GM19452 (cell line): ENCODE measurements around the gene FXYD7.
"Not testable (repeated sequence)": the region's sequence is repeated elsewhere in the genome, so short reads cannot be mapped to it uniquely, and the experiment has no call there.

Experiments used
- ATAC-seq: cut with Tn5 transposase; IDR thresholded peaks from one replicate; pipeline ENCODE4 v1.9.1; 2021; ENCODE audit not compliant: unreplicated experiment

The FXYD7 gene, protein sequence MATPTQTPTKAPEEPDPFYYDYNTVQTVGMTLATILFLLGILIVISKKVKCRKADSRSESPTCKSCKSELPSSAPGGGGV

DNA sequence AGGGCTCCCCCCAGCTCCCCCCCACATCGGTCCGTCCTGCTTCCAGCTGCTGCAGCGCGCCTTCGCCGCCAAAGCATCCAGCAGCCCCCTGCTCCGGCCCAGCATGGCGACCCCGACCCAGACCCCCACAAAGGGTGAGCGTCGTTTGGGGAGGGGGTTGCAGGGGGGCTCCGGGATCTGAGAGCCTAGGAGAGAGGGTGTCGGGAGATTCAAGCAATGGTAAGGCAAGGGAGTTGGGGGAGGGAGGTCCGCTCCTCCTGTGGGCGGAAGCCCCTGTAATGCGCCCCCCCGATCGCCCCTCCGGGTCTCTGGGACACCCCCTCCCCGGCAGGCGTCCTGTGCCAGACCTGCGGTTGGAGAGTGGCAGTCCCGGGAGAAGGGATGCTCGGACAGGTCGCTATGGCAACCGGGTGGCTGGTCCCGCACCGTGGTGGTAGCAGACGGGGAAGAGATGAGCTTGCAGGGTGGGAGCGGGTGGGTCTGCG is at the start of gene FXYD7:
Gene FXYD7 (plus strand): TSS at position 25 of the 485 bp plus-strand sequence. CDS start 79 bp downstream, at position 104.
- no peak for ATAC-seq

DNA sequence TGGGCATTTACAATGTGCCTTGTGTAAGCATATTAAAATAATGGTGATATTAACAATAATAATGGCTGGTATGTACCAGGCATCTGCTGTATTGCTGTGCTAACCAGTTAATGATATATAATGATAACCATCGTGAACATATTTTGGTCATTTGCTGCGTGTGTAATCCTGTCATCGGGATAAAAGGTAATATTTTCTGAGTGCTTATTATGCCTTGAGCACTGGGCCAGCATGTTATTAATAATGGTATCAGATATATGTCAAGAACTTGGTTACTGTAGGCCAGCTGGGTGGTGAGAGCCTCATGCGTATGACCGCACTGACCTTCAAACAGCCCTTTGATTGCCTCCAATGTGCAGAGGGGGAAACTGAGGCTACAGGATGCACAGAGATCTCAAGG is 49.6 kb upstream of the FXYD7 start:
- no peak for ATAC-seq

DNA sequence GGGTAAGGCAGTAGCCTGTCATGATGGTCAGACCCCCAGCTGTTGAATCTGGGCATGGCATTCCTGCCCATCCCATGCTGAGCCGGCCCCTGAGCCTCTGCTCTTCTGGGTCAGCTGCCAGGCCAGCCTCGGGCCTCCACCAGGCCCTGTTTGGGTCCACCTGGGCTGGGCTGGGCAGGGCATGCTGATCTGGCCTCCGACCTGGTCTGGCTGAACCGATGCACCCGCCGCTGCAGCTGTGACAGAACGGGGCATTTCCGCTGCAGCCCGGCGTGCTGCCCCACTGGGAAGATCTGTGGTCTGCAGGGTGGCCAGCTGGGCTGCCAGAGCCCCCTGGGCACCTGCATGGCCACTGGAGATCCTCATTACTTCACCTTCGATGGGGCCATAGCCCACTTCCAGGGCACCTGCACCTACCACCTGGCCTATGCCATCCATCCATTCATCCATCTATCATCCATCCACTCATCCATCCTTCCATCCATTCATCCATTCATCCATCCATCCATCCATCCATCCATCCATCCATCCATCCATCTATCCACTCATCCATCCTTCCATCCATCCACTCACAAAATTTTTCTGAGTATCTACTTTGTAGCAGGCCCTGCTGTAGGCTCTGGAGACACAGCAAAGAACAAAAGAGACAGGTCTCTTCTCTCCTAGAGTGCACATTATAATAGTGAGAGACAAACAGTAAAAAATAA is 49.0 kb upstream of the FXYD7 start:
- ATAC-seq: no peak

DNA sequence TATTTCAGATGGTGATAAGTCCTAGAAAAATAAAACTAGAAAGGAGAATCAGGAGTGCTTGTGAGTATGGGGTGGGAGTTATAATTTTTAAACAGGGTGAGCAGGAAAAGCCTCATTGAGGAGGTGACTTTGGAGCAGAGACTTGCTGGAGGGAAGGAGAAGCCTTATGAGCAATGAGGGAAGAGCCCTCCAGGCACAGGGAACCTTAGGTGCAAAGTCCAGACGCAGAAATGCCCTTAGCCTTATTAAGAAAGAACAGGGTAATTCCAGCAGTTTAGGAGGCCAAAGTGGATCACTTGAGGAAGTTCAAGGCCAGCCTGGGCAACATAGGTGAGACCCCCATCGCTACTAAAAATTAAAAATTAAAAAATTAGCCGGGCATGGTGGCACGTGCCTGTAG is 48.4 kb upstream of the FXYD7 start:
- ATAC-seq: no peak

DNA sequence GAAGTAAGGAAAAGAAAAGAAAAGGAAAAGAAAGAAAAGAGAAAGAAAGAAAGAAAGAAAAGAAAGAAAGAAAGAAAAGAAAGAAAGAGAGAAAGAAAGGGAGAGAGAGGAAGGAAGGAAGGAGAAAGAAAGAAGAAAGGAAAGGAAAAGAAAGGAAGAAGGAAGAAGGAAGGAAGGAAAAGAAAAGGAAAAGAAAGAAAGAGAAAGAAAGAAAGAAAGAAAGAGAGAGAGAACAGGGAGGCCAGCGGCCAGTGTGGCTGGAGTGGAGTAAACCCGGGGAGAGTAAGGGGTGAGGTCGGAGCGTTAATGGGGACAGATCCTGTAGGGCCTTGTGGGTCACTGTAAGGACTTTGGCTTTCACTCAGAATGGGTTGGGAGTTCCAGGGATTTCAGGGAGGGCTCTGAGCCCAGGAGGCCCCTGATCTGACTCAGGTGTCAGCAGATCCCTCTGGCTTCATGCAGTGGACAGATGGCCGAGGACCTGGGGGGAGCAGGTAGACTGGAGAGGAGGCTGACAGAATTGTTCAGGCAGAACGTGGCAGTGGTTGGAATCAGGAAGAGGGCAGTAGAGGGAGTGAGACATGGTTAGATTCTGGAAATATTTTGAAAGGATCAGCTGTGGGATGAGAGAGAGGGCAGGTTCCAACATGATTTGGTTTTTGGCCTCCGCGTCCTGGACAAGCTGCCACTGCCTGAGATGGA is 47.2 kb upstream of the FXYD7 start:
- ATAC-seq: no peak

DNA sequence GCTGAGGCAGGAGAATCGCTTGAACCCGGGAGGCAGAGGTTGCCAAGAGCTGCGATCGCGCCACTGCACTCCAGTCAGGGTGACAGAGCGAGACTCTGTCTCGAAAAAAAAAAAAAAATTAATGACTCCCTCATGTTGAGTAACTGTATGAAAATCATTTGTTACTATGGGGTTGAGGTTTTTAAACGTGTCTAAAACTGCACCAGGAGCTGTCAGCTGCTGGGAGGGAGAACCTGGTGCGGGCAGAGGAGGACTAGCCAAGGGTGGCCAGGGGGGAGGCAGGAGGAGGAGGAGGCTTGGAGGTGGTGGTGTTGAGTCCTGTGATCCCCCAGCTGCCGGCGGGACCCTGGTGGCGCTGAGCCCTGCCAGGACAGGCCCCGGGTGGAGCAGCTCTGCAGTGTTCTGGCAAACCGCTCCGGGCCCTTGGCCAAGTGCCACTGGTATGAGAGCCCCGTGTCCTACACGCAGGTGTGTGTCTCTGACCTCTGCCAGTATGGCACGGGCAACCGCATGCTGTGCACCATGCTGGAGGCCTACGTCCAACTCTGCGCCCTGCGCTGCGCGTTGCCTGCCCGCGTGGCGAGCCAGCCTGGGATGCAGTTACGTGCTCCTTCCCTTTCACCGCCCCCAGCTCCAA is 44.5 kb upstream of the FXYD7 start:
- ATAC-seq: no peak

DNA sequence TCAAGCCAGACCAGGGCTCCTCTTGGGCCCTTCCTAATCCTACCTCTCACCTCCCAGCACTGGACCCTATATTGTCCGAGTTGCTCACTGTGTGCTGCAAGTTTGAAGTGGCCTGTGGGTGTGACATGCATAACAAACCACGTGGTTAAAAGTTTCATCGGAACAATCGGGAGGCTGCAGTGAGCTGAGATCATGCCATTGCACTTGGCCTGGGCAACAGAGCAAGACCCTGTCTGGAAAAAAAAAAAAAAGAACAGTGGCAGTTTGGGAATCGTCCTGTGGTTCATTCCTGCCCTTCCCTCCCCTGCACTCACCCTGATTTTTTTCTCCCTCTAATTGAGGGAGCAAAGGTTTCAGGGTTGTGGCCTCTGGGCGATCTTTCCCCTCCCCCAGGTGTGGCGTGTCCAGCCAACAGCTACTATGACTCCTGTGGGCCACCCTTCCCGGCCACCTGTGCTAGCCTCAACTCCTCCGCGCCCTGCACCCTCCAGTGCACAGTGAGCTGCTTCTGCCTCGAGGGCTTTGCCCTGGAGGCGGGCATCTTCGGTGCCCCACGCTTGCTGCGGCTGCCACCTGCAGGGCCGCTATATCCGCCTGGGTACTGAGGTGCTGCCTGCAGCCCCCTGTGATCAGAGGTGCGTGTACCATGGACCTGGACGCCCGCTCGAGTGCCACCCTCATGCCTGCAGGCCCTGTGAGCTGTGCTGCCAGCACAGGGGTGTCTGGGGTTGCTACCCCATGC is 43.7 kb upstream of the FXYD7 start:
- ATAC-seq: no peak

DNA sequence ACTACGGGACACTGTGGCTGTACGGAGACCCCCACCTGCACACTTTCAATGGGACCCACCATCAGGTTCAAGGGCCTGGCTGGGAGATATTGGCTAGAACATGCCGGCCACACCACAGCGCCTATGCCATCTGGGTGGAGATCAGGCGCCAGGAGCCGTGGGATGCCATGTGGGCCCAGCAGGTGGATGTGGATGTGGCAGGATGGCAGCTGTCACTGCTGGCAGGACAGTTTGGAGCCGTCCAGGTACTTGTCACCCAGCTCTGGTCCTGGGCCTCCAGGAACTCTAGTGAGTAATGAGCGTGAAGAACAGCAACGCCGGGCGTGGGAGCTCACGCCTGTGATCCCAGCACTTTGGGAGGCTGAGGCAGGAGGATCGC is 43.2 kb upstream of the FXYD7 start:
- no peak for ATAC-seq

DNA sequence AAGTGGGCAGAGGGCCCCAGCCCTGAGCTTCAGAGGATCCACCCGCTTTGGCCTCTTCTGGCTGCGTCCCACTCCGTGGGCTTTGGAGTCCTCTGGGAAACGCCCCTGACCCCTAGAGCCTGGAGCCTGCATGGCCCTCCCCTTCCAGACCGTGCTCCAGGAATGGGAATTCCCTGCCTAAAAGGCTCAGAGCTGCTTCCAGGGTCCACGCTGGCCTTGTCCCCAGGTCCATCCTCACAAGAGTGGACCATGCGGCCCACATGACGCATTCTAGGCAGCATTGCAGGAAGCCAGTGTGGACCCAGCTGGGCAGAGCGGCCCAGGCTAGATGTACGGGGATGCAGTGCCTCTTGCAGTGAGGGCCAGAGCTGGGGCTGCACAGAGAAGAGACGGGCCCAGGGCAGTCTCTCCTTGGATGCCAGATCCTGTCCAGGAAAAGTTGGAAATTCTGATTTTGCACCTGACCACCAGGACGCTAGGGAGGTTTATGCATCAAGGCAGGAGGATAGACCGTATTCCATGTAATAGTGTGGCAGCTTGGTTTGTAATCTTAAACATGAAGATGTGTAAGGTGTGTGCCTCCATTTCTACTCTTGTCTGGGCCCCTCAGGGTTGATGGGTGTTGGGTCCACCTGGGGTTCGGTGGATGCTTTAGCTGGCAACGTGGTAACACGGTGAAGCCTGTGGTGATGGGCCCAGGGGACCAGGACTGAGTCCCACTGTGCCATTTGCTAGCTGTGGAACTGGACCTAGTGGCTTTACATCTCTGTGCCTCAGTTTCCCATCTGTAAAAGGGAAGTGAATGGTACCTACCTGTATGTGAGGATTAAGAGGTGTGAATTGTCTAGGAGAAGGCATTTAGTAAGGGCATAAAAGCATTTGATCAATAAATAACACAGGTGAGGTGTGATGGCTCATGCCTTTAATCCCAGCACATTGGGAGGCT is 42.2 kb upstream of the FXYD7 start:
- no peak for ATAC-seq

DNA sequence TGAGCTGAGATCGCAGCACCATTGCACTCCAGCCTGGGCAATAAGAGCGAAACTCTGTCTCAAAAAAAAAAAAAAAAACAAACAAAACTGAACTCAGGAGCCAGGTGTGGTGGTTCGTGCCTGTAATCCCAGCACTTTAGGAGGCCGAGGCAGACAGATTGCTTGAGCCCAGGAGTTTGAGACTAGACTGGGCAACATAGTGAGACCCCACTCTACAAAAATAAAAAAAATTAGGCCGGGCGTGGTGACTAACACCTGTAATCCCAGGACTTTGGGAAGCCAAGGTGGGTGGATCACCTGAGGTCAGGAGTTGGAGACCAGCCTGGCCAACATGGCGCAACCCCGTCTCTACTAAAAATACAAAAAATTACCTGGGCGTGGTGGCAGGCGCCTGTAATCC is 41.1 kb upstream of the FXYD7 start:
- not testable (repeated sequence) for ATAC-seq

DNA sequence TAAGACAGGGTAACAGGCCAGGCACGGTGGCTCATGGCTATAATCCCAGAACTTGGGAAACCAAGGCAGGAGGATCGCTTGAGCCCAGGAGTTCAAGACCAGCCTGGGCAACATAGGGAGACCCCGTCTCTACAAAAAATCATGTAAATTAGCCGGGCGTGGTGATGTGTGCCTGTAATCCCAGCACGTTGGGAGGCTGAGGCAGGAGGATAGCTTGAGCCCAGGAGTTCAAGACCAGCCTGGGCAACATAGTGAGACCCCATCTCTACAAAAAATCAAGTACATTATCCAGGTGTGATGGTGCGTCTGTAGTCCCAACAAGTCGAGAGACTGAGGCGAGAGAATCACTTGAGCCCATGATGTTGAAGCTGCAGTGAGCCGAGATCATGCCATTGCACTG is 39.4 kb upstream of the FXYD7 start:
- ATAC-seq: not testable (repeated sequence)

DNA sequence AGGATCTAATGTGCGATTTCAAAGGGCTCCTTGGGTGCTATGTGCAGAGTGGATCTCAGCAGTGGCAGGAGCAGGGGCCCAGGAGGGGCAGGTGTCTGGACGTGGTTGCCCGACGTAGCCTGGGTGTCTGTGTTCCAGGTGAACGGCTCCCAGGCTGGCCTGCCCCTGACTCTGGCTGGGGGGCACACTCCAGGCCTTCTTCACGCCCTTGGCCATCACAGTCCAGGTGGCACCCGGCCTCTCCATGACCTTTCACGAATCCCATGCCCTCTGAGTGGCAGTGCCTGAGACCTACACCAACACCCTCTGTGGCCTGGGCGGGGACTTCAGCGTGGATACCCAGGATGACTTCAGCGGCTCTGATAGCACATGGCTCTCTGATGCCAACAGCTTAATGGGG is 38.7 kb upstream of the FXYD7 start:
- no peak for ATAC-seq

DNA sequence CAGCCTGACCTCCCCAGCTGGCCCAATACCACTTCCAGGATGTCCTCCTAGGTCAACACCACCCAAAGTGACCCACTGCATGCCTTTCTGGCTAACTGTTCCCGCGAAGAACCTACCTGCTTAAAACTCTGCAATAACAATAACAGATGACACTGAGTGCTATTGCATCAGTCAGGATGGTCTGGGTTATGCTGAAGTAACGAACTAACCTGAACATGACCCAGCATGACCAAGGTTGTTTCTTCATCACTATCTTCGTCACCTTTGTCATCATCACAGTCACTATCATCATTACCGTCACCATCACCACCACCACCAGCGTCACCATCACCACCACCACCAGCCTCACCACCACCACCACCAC is 38.0 kb upstream of the FXYD7 start:
- no peak for ATAC-seq

DNA sequence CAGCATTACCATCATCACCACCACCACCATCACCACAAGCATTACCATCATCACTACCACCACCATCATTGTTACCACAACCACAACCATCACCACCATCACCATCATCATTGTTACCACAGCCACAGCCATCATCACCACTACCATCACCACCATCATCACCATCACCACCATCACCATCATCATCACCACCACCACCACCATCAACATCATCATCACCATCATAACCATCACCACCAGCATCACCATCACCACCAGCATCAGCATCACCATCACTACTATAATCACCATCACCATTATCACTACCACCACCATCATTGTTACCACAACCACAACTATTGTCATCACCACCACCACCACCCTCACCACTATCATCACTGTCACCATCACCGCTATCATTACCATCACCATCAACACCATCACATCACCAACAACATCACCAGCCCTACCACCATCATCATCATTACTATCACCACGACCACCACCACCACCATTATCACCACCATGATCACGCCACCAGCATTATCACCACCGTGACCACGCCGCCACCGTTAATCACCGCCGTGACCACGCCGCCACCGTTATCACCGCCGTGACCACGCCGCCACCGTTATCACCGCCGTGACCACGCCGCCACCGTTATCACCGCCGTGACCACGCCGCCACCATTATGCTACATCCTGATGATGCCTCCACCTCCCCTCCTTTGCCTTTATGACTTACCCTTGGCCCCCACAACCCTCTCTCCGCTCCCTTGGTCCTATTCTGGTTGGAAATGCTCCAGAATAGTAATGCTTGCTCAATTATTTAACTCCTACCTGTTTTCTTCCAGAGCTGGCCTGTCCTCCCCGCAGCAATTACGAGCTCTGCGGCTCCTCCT is 37.4 kb upstream of the FXYD7 start:
- ATAC-seq: no peak

DNA sequence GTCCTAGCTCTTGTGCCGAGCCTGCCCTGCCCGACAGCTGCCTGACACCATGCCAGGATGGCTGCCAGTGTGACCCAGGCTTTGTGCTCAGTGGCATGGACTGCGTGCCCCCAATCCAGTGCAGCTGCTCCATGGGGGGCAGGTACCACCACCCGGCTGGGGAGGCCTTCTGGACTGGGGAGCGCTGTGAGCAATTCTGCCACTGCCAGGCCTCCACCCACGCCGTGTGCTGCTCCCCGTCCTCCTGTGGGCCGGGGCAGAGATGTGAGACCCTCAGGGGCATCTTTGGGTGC is 36.8 kb upstream of the FXYD7 start:
- no peak for ATAC-seq

DNA sequence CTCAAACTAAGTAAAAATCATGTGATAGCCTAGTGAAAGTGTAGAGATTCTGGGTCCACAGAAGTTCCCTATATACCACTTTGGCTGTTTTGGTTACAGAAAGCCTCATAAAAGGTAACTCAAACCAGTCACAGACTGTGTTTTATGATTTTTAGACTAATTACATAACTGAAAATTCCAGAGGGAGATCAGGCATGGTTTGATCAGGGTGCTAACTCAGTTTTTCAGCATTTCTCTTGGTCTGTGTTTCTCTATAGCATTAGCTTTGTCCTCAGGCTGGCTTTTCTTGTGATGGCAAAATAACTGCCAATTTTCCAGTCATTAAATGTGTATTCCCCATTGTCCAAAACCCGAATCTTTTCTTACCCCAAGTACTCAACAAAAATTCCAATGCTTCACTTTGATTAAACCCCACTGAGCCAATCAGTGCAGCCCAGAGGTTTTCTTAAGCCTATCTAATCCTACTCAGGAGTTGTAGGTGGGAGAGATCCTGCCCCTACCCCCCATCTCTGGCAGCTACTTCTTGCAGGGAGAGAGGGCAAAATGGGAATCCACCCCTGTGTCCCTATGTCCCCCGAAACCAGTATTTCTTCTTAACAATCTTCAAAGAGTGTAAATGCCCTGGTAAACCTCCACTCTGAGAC is 36.0 kb upstream of the FXYD7 start:
- no peak for ATAC-seq

DNA sequence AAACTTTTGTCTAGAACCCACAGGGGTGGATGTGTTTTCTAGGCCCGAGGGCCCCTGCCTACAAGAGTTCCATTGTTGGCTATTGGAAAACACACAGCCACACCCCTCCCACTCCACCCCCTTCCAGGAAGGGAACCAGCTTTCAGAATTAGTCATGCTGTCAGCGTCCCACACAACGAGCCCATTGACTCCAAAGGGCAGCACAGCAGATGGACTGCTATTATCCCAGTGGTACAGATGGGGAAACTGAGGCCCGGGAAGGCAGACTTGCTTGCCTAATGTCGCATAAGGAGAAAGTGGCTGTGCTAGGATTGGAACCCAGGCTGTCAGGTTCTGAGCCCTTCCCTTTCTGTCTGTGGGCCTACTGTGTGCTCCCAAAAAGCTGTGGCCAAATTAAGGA is 35.5 kb upstream of the FXYD7 start:
- ATAC-seq: no peak

DNA sequence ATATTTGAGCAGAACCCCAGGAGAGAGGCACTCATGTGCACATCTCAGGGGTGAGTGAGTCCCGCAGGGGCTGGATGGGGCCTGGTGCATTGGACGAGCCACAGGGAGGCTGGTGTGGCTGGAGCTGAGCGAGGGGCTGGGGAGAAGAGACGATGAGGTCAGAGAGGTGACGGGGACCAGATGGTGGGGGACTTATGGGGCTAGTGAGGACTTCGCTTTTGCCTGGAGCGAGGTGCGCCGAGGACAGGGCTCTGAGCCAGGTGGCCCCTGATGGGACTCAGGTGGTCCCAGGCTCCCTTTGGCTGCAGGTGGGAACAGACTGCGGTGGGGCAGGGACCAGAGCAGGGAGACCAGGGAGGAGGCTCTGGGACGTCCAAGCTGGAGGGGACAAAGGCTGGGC is 34.3 kb upstream of the FXYD7 start:
- no peak for ATAC-seq
